H1 (cell line): ENCODE results near the gene ASCC3. TPM values are rescaled to one million over a fixed set of nuclear protein-coding genes. Genes with fewer than 3 reads are reported as not detected.

Experiments used
- CHD1 ChIP-seq: IDR thresholded peaks from 2 replicates; pipeline ENCODE4 v1.6.1; 2012; ENCODE audit warnings: low read depth, low read length, improper control_type of control experiment
- EZH2 ChIP-seq: fragments of 200-600 bp; sonication (generic); IDR thresholded peaks from 2 replicates; pipeline ENCODE4 v1.7.1; 2012; ENCODE audit warnings: low read depth, mild to moderate bottlenecking, moderate library complexity, low read length, inconsistent platforms; ENCODE audit not compliant: severe bottlenecking
- HDAC6 ChIP-seq: IDR thresholded peaks from one replicate; pipeline ENCODE4 v1.7.1; 2012; ENCODE audit warnings: low read depth, mild to moderate bottlenecking, inconsistent platforms, low read length, moderate library complexity
- KDM1A ChIP-seq: fragments of 200-600, 300-600 bp; sonication (generic); IDR thresholded peaks from 2 replicates; pipeline ENCODE4 v1.7.1; 2016; ENCODE audit warnings: mild to moderate bottlenecking, low read length, borderline replicate concordance
- polyA plus RNA-seq, 7 experiments: library from polyadenylated mRNA; depleted of rRNA in 3 of 7; stranded (reverse) in 5 of 7; unstranded in 2 of 7; fragments of >200 nt in 5 of 7; fragments of 200-250 nt in 2 of 7; gene quantifications; 1 replicate in 5 of 7; 2 replicates in 1 of 7; 4 replicates in 1 of 7; pipeline versions ENCODE4 v1.2.1 to v1.2.3, GENCODE V29; 2011 to 2013; ENCODE audit warnings: missing spikeins in 2 of 7, mixed read lengths in 2 of 7
- total RNA-seq: library from RNA; stranded (reverse); fragmentation: NEBNext Ultra II Directional; extraction: Animal tissue kit (Norgen Biotek cat#: 25700); gene quantifications from 2 replicates; pipeline ENCODE4 v1.2.1, GENCODE V29; 2021

ASCC3 gene
- total and polyA plus RNA-seq, 2 of the 8 experiments (the other 6 are each of a cell fraction or from before 2014, with no cell fraction given): 37.5 to 77.8 TPM

DNA sequence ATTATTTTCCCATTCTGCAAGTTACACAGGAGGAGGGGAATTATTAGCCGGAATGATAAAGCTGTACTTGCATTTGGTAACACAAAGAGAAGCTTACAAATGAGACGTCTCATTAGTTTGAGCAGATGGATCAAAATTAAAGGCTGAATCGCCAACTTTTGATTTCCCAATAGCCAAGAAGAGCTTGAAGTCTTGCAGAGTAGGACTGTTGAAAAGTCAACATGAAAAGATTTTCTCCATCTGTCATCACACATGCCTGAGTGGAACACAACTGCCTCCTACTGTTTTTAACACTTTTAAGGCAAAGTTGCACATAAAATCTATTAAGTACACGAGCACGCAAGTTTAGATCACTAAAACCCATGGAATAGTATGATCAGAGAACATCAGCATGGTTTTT is 176.2 kb downstream of the ASCC3 start (continued):
- TF ChIP-seq EZH2 (no peak), HDAC6 (no peak), KDM1A (no peak), CHD1 (no peak)
- TF ChIP-seq, all 59 proteins: peak for 0
